EL (cell line): Measurements from ENCODE around the gene ROBO2.

Experiments used
- DNase-seq: peaks from one replicate; pipeline ENCODE4 v3.0.0-alpha.2; 2016

ROBO2 gene

GRCh38 chr3:77052733-77053670 is 13.1 kb downstream of the ROBO2 start:
- DNase-seq: no peak

GRCh38 chr3:77053795-77054194 is 13.9 kb downstream of the ROBO2 start:
- no peak for DNase-seq

- DNase-seq: no peak
Measured at GRCh38 chr3:77055841-77056341, 16.0 kb downstream of the ROBO2 start.

- no peak for DNase-seq
Measured at GRCh38 chr3:77059354-77059753, 19.5 kb downstream of the ROBO2 start.

GRCh38 chr3:77063423-77063822 is 23.5 kb downstream of the ROBO2 start:
- no peak for DNase-seq

GRCh38 chr3:77065750-77066149 is 25.9 kb downstream of the ROBO2 start:
- no peak for DNase-seq

- no peak for DNase-seq
Measured at GRCh38 chr3:77066829-77067228, 26.9 kb downstream of the ROBO2 start.

GRCh38 chr3:77068808-77069207 is 28.9 kb downstream of the ROBO2 start:
- no peak for DNase-seq

- DNase-seq: no peak
Measured at GRCh38 chr3:77071364-77071763, 31.5 kb downstream of the ROBO2 start.

GRCh38 chr3:77071809-77072208 is 31.9 kb downstream of the ROBO2 start:
- DNase-seq: no peak

GRCh38 chr3:77072232-77072631 is 32.3 kb downstream of the ROBO2 start:
- DNase-seq: no peak

- no peak for DNase-seq
Measured at GRCh38 chr3:77078279-77078678, 38.4 kb downstream of the ROBO2 start.

- no peak for DNase-seq
Measured at GRCh38 chr3:77079988-77080610, 40.2 kb downstream of the ROBO2 start.

GRCh38 chr3:77081240-77081661 is 41.4 kb downstream of the ROBO2 start:
- DNase-seq: peak; percentile 4

GRCh38 chr3:77084511-77084910 is 44.6 kb downstream of the ROBO2 start:
- no peak for DNase-seq

- DNase-seq: no peak
Measured at GRCh38 chr3:77086408-77086807, 46.5 kb downstream of the ROBO2 start.

GRCh38 chr3:77091809-77092208 is 51.9 kb downstream of the ROBO2 start:
- DNase-seq: no peak

- DNase-seq: no peak
Measured at GRCh38 chr3:77093101-77093500, 53.2 kb downstream of the ROBO2 start.

GRCh38 chr3:77096145-77096544 is 56.2 kb downstream of the ROBO2 start:
- DNase-seq: no peak

- no peak for DNase-seq
Measured at GRCh38 chr3:77096966-77097890, 57.3 kb downstream of the ROBO2 start.

- no peak for DNase-seq
Measured at GRCh38 chr3:77102951-77103769, 63.3 kb downstream of the ROBO2 start.

- DNase-seq: no peak
Measured at GRCh38 chr3:77122652-77123051, 82.8 kb downstream of the ROBO2 start.
